Hepatocyte (in vitro differentiated cells): ENCODE measurements around the gene SLC6A20. TPM values are rescaled to one million over a fixed set of nuclear protein-coding genes. Genes with fewer than 3 reads are reported as not detected.

ENCODE experiments used
- DNase-seq: peaks from one replicate; pipeline ENCODE4 v3.0.0-alpha.2; 2016; ENCODE audit warnings: low spot score
- H2AFZ ChIP-seq: fragments of 200-600 bp; sonication (generic); 2 replicates; pipeline ENCODE4 v1.6.0; 2016; ENCODE audit warnings: antibody characterized with exemption, mild to moderate bottlenecking
- H3K27ac ChIP-seq: fragments of 200-600 bp; sonication (generic); 2 replicates; pipeline ENCODE4 v1.5.1; 2016; ENCODE audit warnings: mild to moderate bottlenecking
- H3K27me3 ChIP-seq: fragments of 200-600 bp; sonication (generic); 2 replicates; pipeline ENCODE4 v1.6.1; 2016
- H3K36me3 ChIP-seq: fragments of 200-600 bp; sonication (generic); replicated peaks from 2 replicates; pipeline ENCODE4 v1.5.1; 2016; ENCODE audit warnings: low read depth; ENCODE audit not compliant: insufficient read depth
- H3K4me1 ChIP-seq: fragments of 200-600 bp; sonication (generic); 2 replicates; pipeline ENCODE4 v1.5.1; 2016; ENCODE audit warnings: mild to moderate bottlenecking, moderate library complexity; ENCODE audit not compliant: insufficient read depth
- H3K4me2 ChIP-seq: fragments of 200-600 bp; sonication (generic); 2 replicates; pipeline ENCODE4 v1.6.0; 2016
- H3K4me3 ChIP-seq: fragments of 200-600 bp; sonication (generic); 2 replicates; pipeline ENCODE4 v1.5.1; 2016; ENCODE audit warnings: mild to moderate bottlenecking
- H3K79me2 ChIP-seq: fragments of 200-600 bp; sonication (generic); 2 replicates; pipeline ENCODE4 v1.6.0; 2017; ENCODE audit warnings: mild to moderate bottlenecking
- H3K9me2 ChIP-seq: fragments of 200-600 bp; sonication (generic); replicated peaks from 2 replicates; pipeline ENCODE4 v1.6.0; 2017; ENCODE audit warnings: mild to moderate bottlenecking; ENCODE audit not compliant: insufficient read depth
- H3K9me3 ChIP-seq: fragments of 200-600 bp; sonication (generic); 2 replicates; pipeline ENCODE4 v1.5.1; 2016; ENCODE audit warnings: low read depth, mild to moderate bottlenecking
- H4K20me1 ChIP-seq: fragments of 200-600 bp; sonication (generic); 2 replicates; pipeline ENCODE4 v1.6.0; 2016; ENCODE audit warnings: mild to moderate bottlenecking; ENCODE audit not compliant: insufficient read depth, poor library complexity, severe bottlenecking
- EZH2 ChIP-seq: fragments of 200-600 bp; sonication (generic); IDR thresholded peaks from 2 replicates; pipeline ENCODE4 v1.6.1; 2016; ENCODE audit warnings: antibody characterized with exemption, mild to moderate bottlenecking, borderline replicate concordance
- EZH2phosphoT487 ChIP-seq: fragments of 200-600 bp; sonication (generic); IDR thresholded peaks from one replicate; pipeline ENCODE4 v1.6.1; 2018; ENCODE audit warnings: antibody characterized with exemption, mild to moderate bottlenecking, low read depth, moderate library complexity; ENCODE audit not compliant: unreplicated experiment, severe bottlenecking
- WGBS: methylation state at CpG from one replicate; pipeline ENCODE4 v1.1.6; 2016; ENCODE audit warnings: low lambda C conversion rate; ENCODE audit errors: missing lambda C conversion rate; 5-methylcytosine and 5-hydroxymethylcytosine counted together
- polyA plus RNA-seq: library from polyadenylated mRNA; unstranded; fragments of >200 nt; fragmentation: Nextera tagmentation; extraction: Ambion mirVana; gene quantifications from 2 replicates; pipeline ENCODE4 v1.2.1, GENCODE V29; 2016
- total RNA-seq: library from RNA; depleted of rRNA; stranded (reverse); fragments of >200 nt; gene quantifications from 2 replicates; pipeline ENCODE4 v1.2.3, GENCODE V29; 2014
- TF ChIP-seq, protein P1 (sequence below): fragments of 200-600 bp; sonication (generic); IDR thresholded peaks from 2 replicates; pipeline ENCODE4 v1.5.1; 2016; ENCODE audit warnings: antibody characterized with exemption, mild to moderate bottlenecking; ENCODE audit not compliant: poor library complexity

The SLC6A20 gene
- total and polyA plus RNA-seq, 2 experiments from 2014 or later = 5.7 to 9.6 TPM

DNA sequence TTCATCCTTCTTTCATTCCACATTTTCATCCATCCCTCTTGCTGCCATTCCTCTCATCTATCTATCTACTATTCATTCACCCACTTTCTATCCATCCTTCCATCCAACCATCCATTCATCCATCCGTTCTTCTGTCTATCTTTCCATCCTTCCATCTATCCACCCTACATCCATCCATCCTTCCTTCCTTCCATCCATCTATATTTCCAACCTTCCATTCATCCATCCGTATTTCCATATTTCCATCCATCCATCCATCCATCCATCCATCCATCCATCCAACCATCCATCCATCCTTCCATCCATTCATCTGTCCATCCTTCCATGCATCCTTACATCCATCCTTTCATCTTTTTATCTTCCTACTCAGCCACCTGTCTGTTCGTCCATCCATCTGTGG lies 14.0 kb downstream of the SLC6A20 start:
- Histone ChIP-seq H3K36me3 (no peaks in the 10 kb centered on the region), H3K9me2 (no peaks in the 10 kb centered on the region), H3K27ac (no peak overlapping the region), H3K4me1 (no peaks in the 10 kb centered on the region), H3K4me3 (no peak overlapping the region), H3K4me2 (no peak overlapping the region), H3K9me3 (no peaks in the 10 kb centered on the region), H2AFZ (no peak overlapping the region), H4K20me1 (no peaks in the 10 kb centered on the region), H3K27me3 (no peaks in the 10 kb centered on the region), H3K79me2 (no peaks in the 10 kb centered on the region)
- DNase-seq = no peak
- TF ChIP-seq, protein P1, sequence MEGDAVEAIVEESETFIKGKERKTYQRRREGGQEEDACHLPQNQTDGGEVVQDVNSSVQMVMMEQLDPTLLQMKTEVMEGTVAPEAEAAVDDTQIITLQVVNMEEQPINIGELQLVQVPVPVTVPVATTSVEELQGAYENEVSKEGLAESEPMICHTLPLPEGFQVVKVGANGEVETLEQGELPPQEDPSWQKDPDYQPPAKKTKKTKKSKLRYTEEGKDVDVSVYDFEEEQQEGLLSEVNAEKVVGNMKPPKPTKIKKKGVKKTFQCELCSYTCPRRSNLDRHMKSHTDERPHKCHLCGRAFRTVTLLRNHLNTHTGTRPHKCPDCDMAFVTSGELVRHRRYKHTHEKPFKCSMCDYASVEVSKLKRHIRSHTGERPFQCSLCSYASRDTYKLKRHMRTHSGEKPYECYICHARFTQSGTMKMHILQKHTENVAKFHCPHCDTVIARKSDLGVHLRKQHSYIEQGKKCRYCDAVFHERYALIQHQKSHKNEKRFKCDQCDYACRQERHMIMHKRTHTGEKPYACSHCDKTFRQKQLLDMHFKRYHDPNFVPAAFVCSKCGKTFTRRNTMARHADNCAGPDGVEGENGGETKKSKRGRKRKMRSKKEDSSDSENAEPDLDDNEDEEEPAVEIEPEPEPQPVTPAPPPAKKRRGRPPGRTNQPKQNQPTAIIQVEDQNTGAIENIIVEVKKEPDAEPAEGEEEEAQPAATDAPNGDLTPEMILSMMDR = no peak
- no peak for TF ChIP-seq EZH2phosphoT487
- TF ChIP-seq EZH2 = no peak
- WGBS = 95% methylated on average over 3 of the region's 3 CpGs

DNA sequence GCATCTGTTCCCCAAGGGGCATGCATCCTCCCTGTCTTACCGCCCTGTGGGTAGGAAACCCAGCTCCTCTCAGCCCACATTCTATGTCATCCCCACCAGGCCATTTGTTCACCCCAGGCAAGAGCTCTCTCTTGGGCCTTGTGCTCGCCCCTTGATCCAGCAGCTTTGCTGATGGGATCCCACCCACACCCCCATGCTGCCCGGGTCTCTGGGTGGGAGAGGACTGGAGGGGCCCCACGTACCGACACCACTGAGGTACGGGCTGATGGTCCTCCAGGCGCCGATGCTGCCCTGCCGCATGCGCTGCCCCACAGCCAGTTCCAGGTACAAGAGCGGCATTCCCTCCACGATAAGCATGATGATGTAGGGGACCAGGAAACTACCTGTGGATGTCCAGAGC lies 14.5 kb downstream of the SLC6A20 start:
- H3K36me3 ChIP-seq = no peaks in the 10 kb centered on the region
- H3K9me3 ChIP-seq = no peaks in the 10 kb centered on the region
- H3K4me2 ChIP-seq = no peak overlapping the region
- DNase-seq = no peak
- no peaks in the 10 kb centered on the region for H3K4me1 ChIP-seq
- no peaks in the 10 kb centered on the region for H3K27me3 ChIP-seq
- H3K27ac ChIP-seq = no peak overlapping the region
- no peaks in the 10 kb centered on the region for H3K9me2 ChIP-seq
- H4K20me1 ChIP-seq = no peaks in the 10 kb centered on the region
- H3K4me3 ChIP-seq = no peak overlapping the region
- TF ChIP-seq, protein P1 = no peak
- TF ChIP-seq EZH2phosphoT487 (no peak), EZH2 (no peak)
- H3K79me2 ChIP-seq = no peaks in the 10 kb centered on the region
- 97% methylated on average over 12 of the region's 12 CpGs for WGBS
- H2AFZ ChIP-seq = no peak overlapping the region

DNA sequence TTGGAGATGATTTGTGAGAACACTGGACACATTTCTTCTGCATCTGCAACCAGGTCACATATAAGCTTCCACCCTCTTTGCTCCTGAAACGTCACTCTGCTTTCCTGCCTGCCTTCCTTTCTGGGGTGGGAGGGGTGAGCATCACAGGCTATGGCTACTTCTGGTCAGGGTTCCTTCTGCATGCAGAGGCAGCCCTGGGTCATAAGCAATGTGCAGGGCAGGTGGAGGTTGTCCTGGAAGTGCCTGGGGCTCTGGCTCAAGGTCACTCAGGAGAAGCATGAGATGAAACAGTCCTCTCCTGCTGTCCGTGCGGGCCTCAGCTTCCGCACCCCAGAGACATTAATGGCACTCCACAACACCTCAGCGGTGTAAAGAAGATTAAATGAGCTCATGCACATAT lies 15.1 kb downstream of the SLC6A20 start:
- Histone ChIP-seq H2AFZ (no peak overlapping the region), H3K4me2 (no peak overlapping the region), H3K9me3 (no peaks in the 10 kb centered on the region), H4K20me1 (no peaks in the 10 kb centered on the region), H3K36me3 (no peaks in the 10 kb centered on the region), H3K79me2 (no peaks in the 10 kb centered on the region), H3K9me2 (no peaks in the 10 kb centered on the region), H3K4me1 (no peaks in the 10 kb centered on the region), H3K27ac (no peak overlapping the region), H3K4me3 (no peak overlapping the region), H3K27me3 (no peaks in the 10 kb centered on the region)
- WGBS = 81% methylated on average over 5 of the region's 5 CpGs
- TF ChIP-seq EZH2phosphoT487 = no peak
- TF ChIP-seq, protein P1 = no peak
- no peak for TF ChIP-seq EZH2
- no peak for DNase-seq
